Stimulated activated CD8-positive, alpha-beta memory T cell treated with anti-CD3 and anti-CD28 coated beads, Interleukin-7, amount 100 ng/mL, for 48 hours (primary cell): ENCODE results near the gene PTBP1.

Experiments used
- DNase-seq, 2 donors: peaks; one replicate each; pipeline ENCODE4 v3.0.0-alpha.2; 2020; ENCODE audit warnings: low read depth in 1 of 2; ENCODE audit errors: extremely low read depth in 1 of 2

Gene PTBP1

DNA sequence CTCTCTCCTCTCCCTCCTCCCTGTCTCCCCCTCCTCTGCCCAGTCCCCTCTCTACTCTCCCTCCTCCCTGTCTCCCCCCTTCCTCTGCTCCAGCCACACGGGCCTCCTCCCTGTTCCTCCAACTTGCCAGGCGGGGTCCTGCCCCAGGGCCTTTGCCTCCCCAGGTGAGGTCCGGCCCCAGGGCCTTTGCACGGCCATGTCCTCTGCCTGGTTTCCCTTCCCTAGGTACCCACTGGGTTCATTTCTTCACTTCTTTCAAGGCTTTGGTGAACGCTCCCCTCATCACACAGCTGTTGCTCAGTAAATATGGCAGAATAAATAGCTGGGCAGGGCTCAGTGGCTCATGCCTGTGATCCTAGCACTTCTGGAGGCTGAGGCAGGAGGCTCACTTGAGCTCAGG is 25.2 kb upstream of the PTBP1 start:
- DNase-seq = no peak

DNA sequence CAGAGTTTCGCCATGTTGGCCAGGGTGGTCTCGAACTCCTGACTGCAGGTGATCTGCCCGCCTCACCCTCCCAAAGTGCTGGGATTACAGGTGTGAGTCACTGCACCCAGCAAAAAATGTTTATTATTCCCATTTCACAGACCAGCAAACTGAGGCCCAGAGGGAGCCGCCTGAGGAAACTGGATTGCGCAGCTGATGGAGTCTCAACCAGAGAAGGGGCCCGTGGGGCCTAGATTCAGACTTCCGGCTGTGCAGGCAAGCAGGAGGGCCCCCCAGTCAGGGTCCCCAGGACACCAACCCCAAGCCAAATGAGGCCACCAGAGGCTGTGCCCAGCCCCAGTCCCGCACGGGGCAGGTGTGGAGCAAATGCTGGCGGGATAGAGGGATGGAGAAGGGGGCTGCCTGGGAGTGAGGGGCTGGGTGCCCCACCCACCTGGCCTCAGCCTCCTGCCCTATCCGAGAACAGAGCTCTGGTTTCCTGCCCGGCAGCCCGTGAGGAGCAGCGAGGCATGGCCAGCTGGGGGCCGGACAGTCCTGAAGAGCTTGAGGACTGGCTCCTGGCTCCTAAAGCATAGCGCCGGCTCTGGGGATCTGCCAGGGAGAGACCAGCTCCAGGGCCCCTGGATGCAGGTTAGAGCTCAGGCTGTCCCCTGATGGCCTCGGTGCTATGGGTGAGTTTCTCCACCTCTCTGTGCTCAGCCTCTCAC is 24.4 kb upstream of the PTBP1 start:
- DNase-seq = no peak

DNA sequence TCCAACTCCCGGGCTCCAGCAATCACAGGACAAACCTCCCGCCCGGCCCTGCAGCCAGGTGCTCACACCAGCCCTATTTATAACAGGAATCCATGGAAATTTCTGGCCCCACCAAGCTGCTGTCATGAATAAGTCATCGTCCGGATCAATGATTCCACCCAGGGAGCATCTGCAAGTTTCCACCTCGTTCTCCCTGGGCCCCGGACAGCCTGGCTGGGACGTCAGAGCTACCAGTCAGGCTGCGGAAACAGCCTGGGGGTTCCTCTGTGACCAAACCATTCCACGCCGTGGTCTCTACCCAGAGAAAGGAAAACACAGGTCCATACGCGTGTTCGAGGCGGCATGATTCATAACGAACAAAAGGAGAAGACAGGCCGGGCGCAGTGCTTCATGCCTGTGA is 20.7 kb upstream of the PTBP1 start:
- no peak for DNase-seq

DNA sequence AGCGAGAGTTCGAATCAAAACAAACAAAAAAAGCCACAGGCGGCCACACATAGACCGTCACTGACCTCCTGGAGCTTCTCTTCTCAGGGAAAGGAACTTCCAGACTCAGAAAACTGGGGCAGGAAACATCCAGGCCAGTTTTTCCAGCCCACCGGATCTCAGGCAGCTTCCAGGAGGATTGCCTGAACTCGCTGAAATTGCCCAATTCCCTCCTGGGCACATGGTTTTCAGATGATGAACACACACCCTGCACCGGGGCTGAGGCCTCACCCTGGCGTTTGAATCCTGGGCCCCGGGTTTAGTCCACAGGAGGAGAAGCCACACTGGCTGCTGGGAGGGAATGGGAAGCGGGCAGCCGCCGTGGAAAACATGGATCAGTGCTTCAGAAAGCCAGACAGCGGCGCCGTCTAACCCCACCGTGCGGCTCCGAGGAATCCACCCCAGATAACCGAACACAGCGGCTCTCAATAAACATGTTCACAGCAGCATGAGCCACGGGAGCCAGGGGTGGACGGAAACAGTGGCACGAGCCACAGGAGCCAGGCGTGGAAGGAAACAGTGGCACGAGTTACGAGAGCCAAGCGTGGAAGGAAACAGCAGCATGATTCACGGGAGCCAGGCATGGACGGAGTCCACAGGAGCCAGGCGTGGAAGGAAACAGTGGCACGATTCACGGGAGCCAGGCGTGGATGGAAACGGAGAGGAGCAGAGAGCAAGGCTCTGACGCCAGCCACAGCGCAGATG is 18.2 kb upstream of the PTBP1 start:
- no peak for DNase-seq

DNA sequence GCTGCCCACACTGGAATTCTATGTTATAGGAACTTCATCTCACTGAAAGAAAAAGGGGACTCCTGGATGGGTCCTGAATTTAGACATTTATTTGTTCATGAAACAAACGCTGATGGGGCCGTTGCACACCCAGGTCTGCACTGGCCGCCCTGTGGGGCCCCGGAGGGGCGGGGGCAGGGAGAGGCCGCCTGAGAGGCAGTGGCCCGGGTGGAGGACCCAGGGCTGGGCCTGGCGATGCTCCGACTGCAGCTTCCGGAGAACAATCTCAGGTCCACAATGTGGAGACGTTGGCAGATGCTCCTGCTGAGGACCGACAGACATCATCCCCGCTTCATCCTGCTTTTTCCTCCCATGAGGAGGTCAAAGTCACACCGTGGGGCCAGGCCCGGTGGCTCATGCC is 16.3 kb upstream of the PTBP1 start:
- DNase-seq = no peak

DNA sequence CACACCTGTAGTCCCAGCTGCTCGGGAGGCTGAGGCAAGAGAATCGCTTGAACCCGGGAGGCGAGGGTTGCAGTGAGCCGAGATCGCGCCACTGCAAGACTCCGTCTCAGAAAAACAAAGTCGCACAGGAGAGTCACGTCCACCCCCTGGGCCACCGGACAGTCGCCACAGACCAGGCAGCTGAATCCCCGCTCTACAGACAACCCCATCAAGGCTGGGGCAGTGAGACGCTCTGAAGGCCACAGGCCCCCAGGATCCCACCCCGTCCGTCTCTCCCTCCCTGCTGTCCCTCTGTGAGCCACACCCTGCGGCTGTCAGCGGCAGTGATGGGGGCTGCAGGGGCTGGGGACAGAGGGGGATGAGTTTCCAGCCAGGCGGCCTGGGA is 15.5 kb upstream of the PTBP1 start:
- DNase-seq = no peak

DNA sequence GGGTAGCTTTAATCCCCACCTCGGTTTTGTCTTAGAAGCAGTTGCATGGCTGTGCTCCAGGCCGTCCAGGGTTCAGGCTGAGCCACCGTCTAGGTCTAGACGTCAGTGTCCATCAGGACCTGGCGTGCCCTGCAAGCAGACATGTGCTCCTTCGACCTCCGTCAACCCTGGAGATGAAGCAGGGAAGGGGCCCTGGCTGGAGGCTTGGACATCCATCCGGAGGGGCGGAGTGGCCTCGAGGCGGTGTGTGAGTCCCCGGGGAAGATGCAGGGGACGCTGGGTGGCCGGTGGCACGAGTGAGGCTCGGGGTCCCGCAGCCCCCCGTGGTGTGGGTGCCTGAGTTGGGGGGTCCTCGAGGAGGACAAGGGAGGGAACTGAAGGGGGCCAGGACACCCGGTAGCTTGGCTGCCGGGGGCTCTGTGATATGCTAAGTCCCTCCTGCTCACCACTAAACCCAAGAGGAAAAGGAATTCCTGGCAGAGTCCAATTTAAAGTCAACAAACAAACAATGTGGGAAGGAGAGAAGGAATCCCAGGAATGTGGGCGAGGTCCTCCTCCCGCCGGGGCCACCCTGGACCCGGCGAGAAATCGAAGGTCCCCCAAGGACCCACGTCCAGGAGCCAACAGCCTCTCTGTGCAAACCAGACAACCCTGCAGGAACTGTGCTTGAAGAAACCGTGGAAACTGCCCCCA is 14.9 kb upstream of the PTBP1 start:
- no peak for DNase-seq

DNA sequence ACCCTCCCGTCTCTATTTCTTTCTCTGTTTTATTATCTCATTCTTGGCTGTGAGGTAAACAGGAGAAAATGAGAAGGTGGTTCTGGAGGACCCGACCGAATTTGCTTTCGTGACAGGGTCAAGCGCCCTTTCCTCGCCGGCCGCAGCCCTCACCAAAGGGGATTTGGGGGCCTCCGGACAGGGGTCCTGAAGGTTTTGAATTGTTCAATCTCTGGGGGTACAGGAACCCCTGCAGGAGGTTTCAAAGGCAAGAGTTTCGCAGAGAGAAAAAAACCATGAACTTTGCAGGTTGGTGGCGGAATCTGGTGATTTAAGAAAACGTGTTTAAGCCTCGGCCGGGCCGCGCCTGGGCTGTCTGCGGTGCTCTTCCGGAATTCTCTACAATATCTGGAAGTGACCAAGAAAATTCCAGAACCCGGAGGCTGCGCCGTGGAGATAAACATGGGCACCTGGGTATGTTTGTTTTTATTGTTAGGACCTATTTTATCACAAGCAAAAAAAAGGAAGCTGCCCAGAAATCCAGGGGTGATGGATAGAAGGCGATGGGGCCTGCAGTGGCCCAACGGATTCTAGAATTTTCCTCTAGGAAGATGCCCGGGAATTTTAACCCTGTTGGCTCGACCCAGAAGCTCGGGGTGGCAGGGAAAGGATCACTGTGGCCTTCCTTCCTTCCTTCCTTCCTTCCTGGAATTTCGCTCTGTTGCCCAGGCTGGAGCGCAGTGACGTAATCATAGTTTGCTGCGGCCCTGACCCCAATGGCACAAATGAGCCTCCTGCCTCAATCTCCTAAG is 14.2 kb upstream of the PTBP1 start:
- DNase-seq = no peak

DNA sequence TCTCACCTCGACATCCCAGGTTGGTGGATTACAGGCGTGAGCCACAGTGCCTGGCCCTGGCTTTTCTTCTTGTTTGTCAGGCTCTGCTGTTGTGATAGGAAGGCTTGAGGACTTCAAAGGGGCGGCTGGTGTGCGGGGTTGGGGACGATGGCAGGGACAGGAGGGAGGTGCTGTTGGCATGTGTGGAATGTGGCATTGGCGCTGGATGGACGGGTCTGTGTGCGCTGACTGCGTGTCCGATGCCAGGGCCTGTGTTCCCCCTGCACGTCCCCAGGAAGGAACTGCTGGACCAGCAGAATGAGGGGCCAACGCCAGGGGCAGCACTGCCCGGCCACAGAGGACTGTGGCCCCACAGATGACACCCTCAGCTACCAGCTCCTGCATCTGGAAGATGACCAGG is 12.7 kb upstream of the PTBP1 start:
- DNase-seq = no peak

DNA sequence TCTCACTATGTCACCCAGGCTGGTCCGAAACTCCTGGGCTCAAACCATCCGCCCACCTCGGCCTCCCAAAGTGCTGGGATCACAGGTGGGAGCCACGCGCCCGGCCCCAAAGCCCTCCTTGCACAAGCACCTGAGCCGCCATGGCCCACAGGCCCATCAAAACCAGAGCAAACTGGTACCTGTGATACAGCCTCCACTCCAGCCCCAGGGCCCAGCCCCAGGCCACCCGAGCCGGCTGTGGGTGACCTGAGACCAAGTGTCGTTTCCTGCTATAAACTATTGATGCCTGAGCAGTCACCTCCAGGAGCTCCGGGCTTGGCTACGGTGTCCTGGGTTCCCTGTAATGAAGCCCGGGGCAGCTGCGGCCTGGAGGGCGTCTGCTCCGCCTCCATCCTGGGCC is 9.7 kb upstream of the PTBP1 start:
- DNase-seq = no peak

DNA sequence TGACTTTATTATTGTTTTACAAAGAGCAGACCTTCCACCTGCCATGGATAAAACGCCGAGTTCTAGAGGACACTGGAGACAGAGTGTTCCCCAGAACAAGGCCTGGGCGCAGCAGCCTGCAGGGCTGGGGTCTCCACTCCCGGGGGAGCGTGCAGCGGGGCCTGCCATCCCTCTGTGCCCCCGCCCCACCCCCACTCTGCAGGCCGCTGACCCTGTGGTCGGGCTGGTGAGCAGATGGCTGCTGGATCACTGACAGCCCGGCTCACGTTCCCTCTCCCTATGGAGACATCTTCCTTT is 8.6 kb upstream of the PTBP1 start:
- no peak for DNase-seq

DNA sequence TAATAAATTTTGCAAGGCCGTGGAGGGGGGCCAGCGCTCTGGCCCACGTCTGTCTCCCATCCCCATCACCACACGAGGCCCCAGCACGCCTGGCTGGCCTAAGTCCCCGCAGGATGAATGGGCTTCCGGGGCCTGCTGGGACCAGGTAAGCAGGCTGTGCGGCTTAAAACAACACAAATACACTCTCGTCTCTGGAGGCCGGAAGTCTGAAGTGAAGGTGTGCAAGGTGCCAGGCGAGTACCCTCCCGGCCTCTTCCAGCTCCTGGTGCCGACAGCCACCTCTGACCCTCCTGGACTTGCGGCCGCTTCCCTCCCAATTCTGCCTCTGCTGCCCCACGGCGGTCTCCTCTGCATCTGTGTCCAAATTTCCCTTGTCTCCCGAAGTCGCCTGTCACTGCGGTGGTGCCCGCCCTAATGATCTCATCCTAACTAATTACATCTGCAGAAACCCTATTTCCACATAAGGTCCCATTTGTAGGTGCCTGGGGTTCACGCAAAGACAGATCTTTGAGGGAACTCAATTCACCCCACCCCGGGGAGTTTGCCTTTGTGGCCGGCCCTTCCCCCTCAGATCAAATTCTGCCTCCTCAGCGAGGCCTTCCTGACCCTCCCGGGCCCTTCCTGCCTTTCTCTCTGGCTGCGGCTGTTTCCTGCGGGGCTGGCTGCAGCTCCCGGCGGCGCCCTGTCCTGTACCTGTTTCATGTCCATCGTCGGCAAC is 8.1 kb upstream of the PTBP1 start:
- DNase-seq = no peak

DNA sequence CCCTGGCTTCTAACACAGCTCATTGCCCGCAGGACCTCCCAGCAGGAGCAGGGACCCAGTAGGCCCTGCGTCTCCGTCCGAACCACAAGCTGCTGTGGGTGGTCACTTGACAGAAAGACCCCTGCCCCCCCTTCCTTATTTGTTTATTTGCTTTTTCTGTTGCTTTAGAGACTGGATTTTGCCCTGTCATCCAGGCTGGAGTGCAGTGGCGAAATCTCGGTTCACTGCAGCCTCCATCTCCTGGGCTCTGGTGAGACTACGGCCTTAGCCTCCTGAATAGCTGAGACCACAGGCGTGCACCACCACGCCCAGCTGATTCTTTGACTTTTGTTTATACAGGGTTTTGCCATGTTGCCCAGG is 7.6 kb upstream of the PTBP1 start:
- DNase-seq = no peak

DNA sequence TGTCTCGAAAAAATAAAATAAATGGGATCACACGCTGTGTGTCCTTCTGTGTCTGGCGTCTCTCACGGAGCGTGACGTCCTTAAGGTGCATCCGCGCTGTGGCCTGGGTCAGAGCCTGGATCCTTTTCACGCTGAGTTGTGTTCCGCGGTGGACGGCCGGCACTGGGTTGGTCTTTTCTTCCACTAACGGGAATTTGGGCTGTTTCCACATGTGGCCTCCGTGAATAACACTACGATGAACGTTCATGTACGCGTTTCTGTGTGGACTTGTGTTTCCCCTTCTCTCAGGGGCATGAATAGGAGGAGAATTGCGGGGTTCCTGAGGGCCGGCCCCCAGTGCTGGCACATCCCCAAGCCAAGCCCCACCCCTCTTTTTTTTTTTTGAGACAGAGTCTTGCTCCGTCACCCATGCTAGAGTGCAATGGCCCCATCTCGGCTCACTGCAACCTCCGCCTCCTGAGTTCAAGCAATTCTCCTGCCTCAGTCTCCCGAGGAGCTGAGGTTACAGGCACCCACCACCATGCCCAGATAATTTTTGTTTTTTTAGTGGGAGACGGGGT is 6.2 kb upstream of the PTBP1 start:
- no peak for DNase-seq

DNA sequence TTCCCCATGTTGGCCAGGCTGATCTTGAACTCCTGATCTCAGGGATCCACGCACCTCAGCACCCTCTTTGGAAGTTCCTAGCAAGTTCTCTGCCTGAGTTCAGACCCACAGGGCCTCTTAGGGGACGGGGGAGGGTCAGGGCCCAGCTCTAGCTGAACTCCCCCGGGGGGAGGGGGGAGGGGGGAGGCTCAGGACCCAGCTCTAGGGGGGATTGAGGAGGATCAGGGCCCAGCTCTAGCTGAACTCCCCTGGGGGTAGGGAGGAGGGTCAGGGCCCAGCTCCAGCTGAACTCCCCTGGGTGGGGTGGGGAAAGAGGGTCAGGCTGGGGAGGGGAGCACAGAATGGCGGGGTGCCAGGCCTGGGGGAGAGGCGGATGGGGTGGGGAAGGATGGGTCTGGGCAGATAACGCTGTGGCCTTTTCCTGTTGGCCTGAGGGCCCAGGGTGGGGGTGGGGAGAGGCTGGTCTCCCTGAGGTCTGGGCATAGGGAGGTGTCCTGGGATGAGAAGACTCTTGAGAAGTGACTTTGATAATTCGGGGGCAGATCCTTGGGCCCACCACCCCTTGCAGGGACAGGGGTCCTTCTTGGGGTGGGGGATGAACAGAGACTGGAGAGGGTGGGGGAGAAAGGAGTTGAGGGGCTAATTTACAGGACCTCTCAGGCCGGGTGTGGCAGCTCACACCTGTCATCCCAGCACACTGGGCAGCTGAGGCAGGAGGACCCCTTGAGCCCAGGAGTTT is 5.5 kb upstream of the PTBP1 start:
- no peak for DNase-seq

DNA sequence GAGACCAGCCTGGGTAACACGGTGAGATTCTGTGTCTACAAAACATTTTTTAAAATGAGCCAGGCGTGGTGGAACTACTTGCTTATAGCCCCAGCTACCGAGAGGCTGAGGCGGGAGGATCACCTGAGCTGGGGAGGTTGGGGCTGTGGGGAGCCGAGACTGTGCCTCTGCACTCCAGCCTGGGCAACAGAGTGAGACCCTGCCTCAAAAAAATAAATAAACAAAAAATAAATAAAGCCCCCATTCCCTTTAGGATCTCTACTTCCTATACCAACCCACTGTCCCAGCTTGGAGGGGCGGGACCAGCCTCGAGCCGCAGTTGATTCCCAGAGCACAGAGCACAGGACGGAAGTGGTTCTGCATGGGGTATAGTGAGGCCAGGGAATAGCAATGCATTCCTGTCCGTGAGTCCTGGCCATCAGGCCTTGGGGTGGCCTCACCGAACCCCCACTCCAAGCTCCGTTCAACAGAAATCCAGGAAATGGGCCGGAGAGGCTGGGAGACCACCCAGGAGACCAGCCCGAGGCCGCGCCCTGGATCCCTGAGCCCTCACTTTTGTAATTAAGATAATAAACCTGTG is 4.9 kb upstream of the PTBP1 start:
- no peak for DNase-seq

DNA sequence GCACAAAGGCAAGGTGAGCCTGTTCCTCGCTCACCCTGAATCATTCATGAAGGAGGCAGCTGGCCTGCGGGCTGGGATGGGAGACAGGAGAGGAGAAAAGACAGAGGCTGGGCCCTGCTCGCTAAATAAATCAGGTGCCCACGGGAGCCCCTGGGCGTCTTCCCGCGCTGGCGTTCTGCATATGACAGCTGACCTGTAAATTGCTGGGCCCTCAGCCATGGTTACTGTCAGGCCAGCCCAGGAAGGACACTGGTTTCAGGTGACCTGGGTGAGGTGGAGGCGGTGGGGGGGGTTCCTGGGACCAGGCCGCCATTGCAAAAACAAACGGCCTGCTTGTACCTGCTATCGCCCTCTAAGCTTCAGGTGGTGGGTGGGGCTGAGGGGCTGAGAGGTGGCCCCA is 3.4 kb upstream of the PTBP1 start:
- DNase-seq = no peak

DNA sequence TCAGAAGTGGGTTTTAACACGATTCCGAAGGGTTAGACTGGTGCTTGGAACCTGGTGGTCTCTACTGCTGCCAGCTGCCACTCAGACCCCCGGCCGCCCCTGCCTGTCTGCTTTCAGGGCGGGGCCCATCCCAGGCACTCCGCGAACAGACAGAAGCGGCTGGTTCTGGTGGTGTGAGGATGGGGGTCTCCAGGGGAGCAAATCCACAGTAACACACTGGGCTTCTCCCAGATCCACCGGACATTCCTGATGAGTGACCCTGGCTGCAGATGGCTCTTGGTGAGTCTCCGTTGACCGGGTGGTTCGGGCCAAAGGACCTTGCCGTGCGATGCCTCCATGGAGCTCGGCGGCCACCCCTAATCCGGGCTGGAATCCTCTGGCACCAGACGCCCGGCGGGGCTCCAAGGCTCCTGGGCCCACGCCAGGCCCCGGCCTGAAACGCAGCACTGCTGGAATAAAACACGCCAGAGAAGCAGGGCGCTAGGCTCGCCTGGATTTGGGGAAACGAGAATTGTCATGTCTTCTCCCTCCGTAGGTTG is 2.1 kb upstream of the PTBP1 start:
- no peak for DNase-seq
